Stromal cell of bone marrow (primary cell): Measurements from ENCODE around the gene C1QTNF2.
"Not testable (repeated sequence)": the region's sequence is repeated elsewhere in the genome, so short reads cannot be mapped to it uniquely, and the experiment has no call there.

Experiments
- DNase-seq: peaks from one replicate; pipeline ENCODE4 v3.0.0-alpha.2; 2012; ENCODE audit warnings: low read depth

Gene C1QTNF2

GRCh38 chr5:160342413-160342941 lies 27.9 kb downstream of the C1QTNF2 start:
- peak; percentile 45 for DNase-seq

GRCh38 chr5:160341309-160341870 lies 29.0 kb downstream of the C1QTNF2 start:
- no peak for DNase-seq

- DNase-seq = not testable (repeated sequence)
These were observed 29.9 kb downstream of the C1QTNF2 start for GRCh38 chr5:160340513-160340912.

GRCh38 chr5:160339406-160340130 lies 30.9 kb downstream of the C1QTNF2 start:
- DNase-seq = no peak

- not testable (repeated sequence) for DNase-seq
These were observed 35.7 kb downstream of the C1QTNF2 start for GRCh38 chr5:160334716-160335115.

- DNase-seq = peak; percentile 38
These were observed 36.7 kb downstream of the C1QTNF2 start for GRCh38 chr5:160333721-160334120.

GRCh38 chr5:160330212-160330611 lies 40.2 kb downstream of the C1QTNF2 start:
- no peak for DNase-seq

- no peak for DNase-seq
These were observed 42.6 kb downstream of the C1QTNF2 start for GRCh38 chr5:160327818-160328217.

GRCh38 chr5:160326981-160327380 lies 43.4 kb downstream of the C1QTNF2 start:
- DNase-seq = no peak

- DNase-seq = no peak
These were observed 44.7 kb downstream of the C1QTNF2 start for GRCh38 chr5:160325716-160326115.

GRCh38 chr5:160324886-160325285 lies 45.5 kb downstream of the C1QTNF2 start:
- no peak for DNase-seq

- no peak for DNase-seq
These were observed 52.0 kb downstream of the C1QTNF2 start for GRCh38 chr5:160318409-160318808.

GRCh38 chr5:160317434-160317833 lies 53.0 kb downstream of the C1QTNF2 start:
- DNase-seq = no peak

- DNase-seq = no peak
These were observed 54.5 kb downstream of the C1QTNF2 start for GRCh38 chr5:160315968-160316367.

- no peak for DNase-seq
These were observed 57.3 kb downstream of the C1QTNF2 start for GRCh38 chr5:160312960-160313727.

GRCh38 chr5:160312134-160312959 lies 58.1 kb downstream of the C1QTNF2 start, which contains the start of gene CCNJL:
TSS of gene CCNJL (minus strand) at chr5:160312564. CDS start at chr5:160311923, 641 bp downstream.
- DNase-seq = no peak

- no peak for DNase-seq
These were observed 58.8 kb downstream of the C1QTNF2 start for GRCh38 chr5:160311491-160312133.

- no peak for DNase-seq
These were observed 59.7 kb downstream of the C1QTNF2 start for GRCh38 chr5:160310552-160311295.

- no peak for DNase-seq
These were observed 60.3 kb downstream of the C1QTNF2 start for GRCh38 chr5:160310140-160310539.

GRCh38 chr5:160306696-160307095 lies 63.7 kb downstream of the C1QTNF2 start:
- DNase-seq = no peak

GRCh38 chr5:160305319-160305718 lies 65.1 kb downstream of the C1QTNF2 start:
- DNase-seq = no peak
